Mesothelial cell of epicardium (in vitro differentiated cells): ENCODE results near the gene SGMS1. TPM values are rescaled to one million over a fixed set of nuclear protein-coding genes. Genes with fewer than 3 reads are reported as not detected.

Experiments
- DNase-seq, 2 experiments: peaks; one replicate each; pipeline ENCODE4 v3.0.0; 2021; ENCODE audit warnings: low spot score in 2 of 2; ENCODE audit not compliant: unreplicated experiment in 2 of 2
- H3K27ac Mint-ChIP-seq: 2 replicates; pipeline ENCODE4 v1.8.0; 2021; ENCODE audit warnings: mixed read lengths
- H3K27me3 Mint-ChIP-seq: 2 replicates; pipeline ENCODE4 v1.8.0; 2021; ENCODE audit warnings: low read depth, mixed read lengths
- H3K36me3 Mint-ChIP-seq: 2 replicates; pipeline ENCODE4 v1.8.0; 2021; ENCODE audit warnings: mixed read lengths
- H3K4me1 Mint-ChIP-seq: 2 replicates; pipeline ENCODE4 v1.8.0; 2021; ENCODE audit warnings: mixed read lengths
- H3K4me3 Mint-ChIP-seq: 2 replicates; pipeline ENCODE4 v1.8.0; 2021; ENCODE audit warnings: mild to moderate bottlenecking, moderate library complexity, mixed read lengths
- H3K9me3 Mint-ChIP-seq: 2 replicates; pipeline ENCODE4 v1.8.0; 2021; ENCODE audit warnings: mixed read lengths
- total RNA-seq: library from RNA; stranded (reverse); gene quantifications from 3 replicates; pipeline ENCODE4 v1.2.1, GENCODE V29; 2021
- TF ChIP-seq, protein P1 (sequence below): fragments of 200-600 bp; sonication (generic); IDR thresholded peaks from one replicate; pipeline ENCODE4 v1.5.0; 2021; ENCODE audit warnings: antibody characterized with exemption; ENCODE audit not compliant: unreplicated experiment

Gene SGMS1
- total RNA-seq, 1 donor from 2014 or later = 14.9 TPM

- peaks cover 7% of the 10 kb centered on the region for H3K36me3 Mint-ChIP-seq
- peaks cover 4% of the 10 kb centered on the region for H3K4me1 Mint-ChIP-seq
- TF ChIP-seq, protein P1, sequence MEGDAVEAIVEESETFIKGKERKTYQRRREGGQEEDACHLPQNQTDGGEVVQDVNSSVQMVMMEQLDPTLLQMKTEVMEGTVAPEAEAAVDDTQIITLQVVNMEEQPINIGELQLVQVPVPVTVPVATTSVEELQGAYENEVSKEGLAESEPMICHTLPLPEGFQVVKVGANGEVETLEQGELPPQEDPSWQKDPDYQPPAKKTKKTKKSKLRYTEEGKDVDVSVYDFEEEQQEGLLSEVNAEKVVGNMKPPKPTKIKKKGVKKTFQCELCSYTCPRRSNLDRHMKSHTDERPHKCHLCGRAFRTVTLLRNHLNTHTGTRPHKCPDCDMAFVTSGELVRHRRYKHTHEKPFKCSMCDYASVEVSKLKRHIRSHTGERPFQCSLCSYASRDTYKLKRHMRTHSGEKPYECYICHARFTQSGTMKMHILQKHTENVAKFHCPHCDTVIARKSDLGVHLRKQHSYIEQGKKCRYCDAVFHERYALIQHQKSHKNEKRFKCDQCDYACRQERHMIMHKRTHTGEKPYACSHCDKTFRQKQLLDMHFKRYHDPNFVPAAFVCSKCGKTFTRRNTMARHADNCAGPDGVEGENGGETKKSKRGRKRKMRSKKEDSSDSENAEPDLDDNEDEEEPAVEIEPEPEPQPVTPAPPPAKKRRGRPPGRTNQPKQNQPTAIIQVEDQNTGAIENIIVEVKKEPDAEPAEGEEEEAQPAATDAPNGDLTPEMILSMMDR = no peak
- no peak overlapping the region for H3K4me3 Mint-ChIP-seq
- no peaks in the 10 kb centered on the region for H3K27me3 Mint-ChIP-seq
- H3K27ac Mint-ChIP-seq = no peak overlapping the region
- DNase-seq = no peak
- peaks cover 25% of the 10 kb centered on the region for H3K9me3 Mint-ChIP-seq
These were observed 79.5 kb downstream of the SGMS1 start for GRCh38 chr10:50544095-50544856.

DNA sequence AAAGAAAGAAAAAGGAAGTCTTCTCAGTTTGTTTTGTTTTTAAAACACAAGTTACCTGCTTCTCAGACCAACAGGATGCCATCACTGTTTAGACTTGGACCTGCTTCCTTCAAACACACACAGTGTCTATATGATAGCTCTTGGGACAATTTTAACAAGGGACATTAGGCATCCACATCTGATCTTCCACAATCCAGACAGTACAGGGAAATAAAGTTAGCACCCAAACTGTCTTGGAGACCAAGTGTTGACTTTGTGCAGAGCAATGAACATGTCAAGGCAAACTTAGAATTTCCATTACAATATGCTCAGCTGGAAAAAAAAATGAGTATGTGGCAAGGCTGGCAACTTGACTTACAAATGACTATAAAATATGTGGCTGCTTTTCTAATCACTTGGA lies 80.9 kb downstream of the SGMS1 start:
- Mint-ChIP-seq H3K27me3 (no peaks in the 10 kb centered on the region), H3K4me1 (peaks cover 4% of the 10 kb centered on the region), H3K27ac (no peak overlapping the region), H3K9me3 (peaks cover 11% of the 10 kb centered on the region), H3K36me3 (peaks cover 6% of the 10 kb centered on the region), H3K4me3 (no peak overlapping the region)
- TF ChIP-seq, protein P1 = no peak
- DNase-seq = no peak

DNA sequence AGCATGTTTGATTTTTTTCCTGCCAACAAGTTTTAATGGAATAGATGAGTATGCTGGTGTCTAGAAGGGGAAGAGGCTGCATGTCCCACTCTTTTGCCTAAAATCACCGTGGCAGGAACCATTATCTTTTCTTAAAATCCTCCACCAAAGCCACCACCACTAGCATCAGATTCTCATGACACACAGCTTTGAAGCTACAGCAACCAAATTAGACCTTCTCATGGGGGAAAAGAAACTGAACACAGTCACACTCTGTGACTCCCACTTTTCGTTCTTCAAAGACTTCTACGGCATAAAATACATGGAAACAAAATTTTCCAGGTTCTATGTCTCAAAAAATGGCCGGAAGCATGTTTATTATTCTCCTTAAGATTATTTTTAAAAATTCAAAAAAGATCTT lies 81.8 kb downstream of the SGMS1 start:
- no peak overlapping the region for H3K4me3 Mint-ChIP-seq

GRCh38 chr10:50541317-50541716 lies 82.4 kb downstream of the SGMS1 start:
- H3K9me3 Mint-ChIP-seq = no peaks in the 10 kb centered on the region
- H3K4me3 Mint-ChIP-seq = no peak overlapping the region
- H3K36me3 Mint-ChIP-seq = no peaks in the 10 kb centered on the region
- DNase-seq = no peak
- TF ChIP-seq, protein P1 = no peak
- H3K4me1 Mint-ChIP-seq = peaks cover 4% of the 10 kb centered on the region
- no peak overlapping the region for H3K27ac Mint-ChIP-seq
- no peaks in the 10 kb centered on the region for H3K27me3 Mint-ChIP-seq

More for the DNA sequence above, 81.8 kb downstream of the SGMS1 start:
- no peaks in the 10 kb centered on the region for H3K36me3 Mint-ChIP-seq
- H3K4me1 Mint-ChIP-seq = peaks cover 4% of the 10 kb centered on the region
- no peak for DNase-seq
- H3K27me3 Mint-ChIP-seq = no peaks in the 10 kb centered on the region
- peaks cover 1% of the 10 kb centered on the region for H3K9me3 Mint-ChIP-seq
- H3K27ac Mint-ChIP-seq = no peak overlapping the region
- TF ChIP-seq, protein P1 = no peak

- Mint-ChIP-seq H3K9me3 (no peaks in the 10 kb centered on the region), H3K4me3 (no peak overlapping the region), H3K36me3 (no peaks in the 10 kb centered on the region), H3K27ac (no peak overlapping the region), H3K4me1 (peaks cover 4% of the 10 kb centered on the region), H3K27me3 (no peaks in the 10 kb centered on the region)
- no peak for DNase-seq
- TF ChIP-seq, protein P1 = no peak
These were observed 83.0 kb downstream of the SGMS1 start for GRCh38 chr10:50540826-50541122.
